OCI-LY7 (cell line): ENCODE data around the gene EEF2K.

Experiments used
- CTCF ChIP-seq: fragments of 200-600 bp; sonication (generic); conservative IDR thresholded peaks from 2 replicates; pipeline ENCODE4 v1.5.1; 2014; ENCODE audit warnings: mild to moderate bottlenecking, antibody characterized with exemption, low read length, moderate library complexity, mixed read lengths
- EZH2phosphoT487 ChIP-seq: fragments of 200-600 bp; sonication (generic); IDR thresholded peaks from 2 replicates; pipeline ENCODE4 v1.6.1; 2018; ENCODE audit warnings: low read depth, borderline replicate concordance, mild to moderate bottlenecking, mixed run types, antibody characterized with exemption, low read length, moderate library complexity, mixed read lengths

DNA sequence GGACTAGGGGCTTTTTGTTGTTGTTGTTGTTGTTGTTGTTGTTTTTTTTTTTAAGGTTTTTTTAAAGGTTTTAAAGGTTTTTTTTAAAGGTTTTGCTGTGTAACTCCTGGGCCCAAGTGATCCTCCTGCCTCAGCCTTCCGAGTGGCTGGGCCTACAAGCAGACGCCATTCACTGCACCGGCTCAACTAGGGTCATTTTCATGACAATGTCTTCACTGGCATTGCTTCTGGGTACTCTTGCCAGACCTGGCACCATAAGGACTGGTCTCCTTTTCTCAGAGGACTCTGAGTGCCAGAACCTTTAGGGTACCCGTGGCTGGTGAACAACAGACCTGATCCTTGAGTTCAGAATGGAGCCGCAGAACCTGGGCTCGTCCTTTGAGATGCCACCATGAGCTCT, 111.5 kb downstream of the EEF2K start:
- TF ChIP-seq CTCF (no peak), EZH2phosphoT487 (no peak)
